Progenitor cell of endocrine pancreas (in vitro differentiated cells): ENCODE measurements around the gene RASL10B. TPM values are rescaled to one million over a fixed set of nuclear protein-coding genes. Genes with fewer than 3 reads are reported as not detected.

Experiments
- DNase-seq: peaks from one replicate; pipeline ENCODE4 v3.0.0; 2021; ENCODE audit warnings: low spot score; ENCODE audit not compliant: unreplicated experiment
- H3K27ac Mint-ChIP-seq: 2 replicates; pipeline ENCODE4 v1.8.0; 2021; ENCODE audit warnings: mild to moderate bottlenecking, moderate library complexity, mixed read lengths
- H3K27me3 Mint-ChIP-seq: 2 replicates; pipeline ENCODE4 v1.8.0; 2021; ENCODE audit warnings: mixed read lengths
- H3K36me3 Mint-ChIP-seq: 2 replicates; pipeline ENCODE4 v1.8.0; 2022; ENCODE audit warnings: mixed read lengths; ENCODE audit not compliant: insufficient read depth
- H3K4me1 Mint-ChIP-seq: 2 replicates; pipeline ENCODE4 v1.8.0; 2021; ENCODE audit warnings: low read depth, mixed read lengths
- H3K4me3 Mint-ChIP-seq: 2 replicates; pipeline ENCODE4 v1.8.0; 2021; ENCODE audit warnings: low read depth, mild to moderate bottlenecking, moderate library complexity, mixed read lengths
- H3K9me3 Mint-ChIP-seq: 2 replicates; pipeline ENCODE4 v1.8.0; 2021; ENCODE audit warnings: low read depth, mixed read lengths
- total RNA-seq: library from RNA; stranded (reverse); gene quantifications from 2 replicates; pipeline ENCODE4 v1.2.1, GENCODE V29; 2021
- TF ChIP-seq, protein P1 (sequence below): fragments of 200-600 bp; sonication (generic); IDR thresholded peaks from one replicate; pipeline ENCODE4 v1.5.0; 2021; ENCODE audit warnings: antibody characterized with exemption, mild to moderate bottlenecking; ENCODE audit not compliant: unreplicated experiment

The RASL10B gene
- total RNA-seq, 1 donor from 2014 or later, result 13.7 TPM

- Mint-ChIP-seq H3K4me1 (peaks cover 1% of the 10 kb centered on the region), H3K27ac (no peak overlapping the region), H3K4me3 (no peak overlapping the region), H3K36me3 (peaks cover 1% of the 10 kb centered on the region), H3K9me3 (no peaks in the 10 kb centered on the region), H3K27me3 (peaks cover 37% of the 10 kb centered on the region)
- TF ChIP-seq, protein P1, sequence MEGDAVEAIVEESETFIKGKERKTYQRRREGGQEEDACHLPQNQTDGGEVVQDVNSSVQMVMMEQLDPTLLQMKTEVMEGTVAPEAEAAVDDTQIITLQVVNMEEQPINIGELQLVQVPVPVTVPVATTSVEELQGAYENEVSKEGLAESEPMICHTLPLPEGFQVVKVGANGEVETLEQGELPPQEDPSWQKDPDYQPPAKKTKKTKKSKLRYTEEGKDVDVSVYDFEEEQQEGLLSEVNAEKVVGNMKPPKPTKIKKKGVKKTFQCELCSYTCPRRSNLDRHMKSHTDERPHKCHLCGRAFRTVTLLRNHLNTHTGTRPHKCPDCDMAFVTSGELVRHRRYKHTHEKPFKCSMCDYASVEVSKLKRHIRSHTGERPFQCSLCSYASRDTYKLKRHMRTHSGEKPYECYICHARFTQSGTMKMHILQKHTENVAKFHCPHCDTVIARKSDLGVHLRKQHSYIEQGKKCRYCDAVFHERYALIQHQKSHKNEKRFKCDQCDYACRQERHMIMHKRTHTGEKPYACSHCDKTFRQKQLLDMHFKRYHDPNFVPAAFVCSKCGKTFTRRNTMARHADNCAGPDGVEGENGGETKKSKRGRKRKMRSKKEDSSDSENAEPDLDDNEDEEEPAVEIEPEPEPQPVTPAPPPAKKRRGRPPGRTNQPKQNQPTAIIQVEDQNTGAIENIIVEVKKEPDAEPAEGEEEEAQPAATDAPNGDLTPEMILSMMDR, result no peak
- DNase-seq, result no peak
These were observed 11.1 kb downstream of the RASL10B start for GRCh38 chr17:35742496-35742895.

DNA sequence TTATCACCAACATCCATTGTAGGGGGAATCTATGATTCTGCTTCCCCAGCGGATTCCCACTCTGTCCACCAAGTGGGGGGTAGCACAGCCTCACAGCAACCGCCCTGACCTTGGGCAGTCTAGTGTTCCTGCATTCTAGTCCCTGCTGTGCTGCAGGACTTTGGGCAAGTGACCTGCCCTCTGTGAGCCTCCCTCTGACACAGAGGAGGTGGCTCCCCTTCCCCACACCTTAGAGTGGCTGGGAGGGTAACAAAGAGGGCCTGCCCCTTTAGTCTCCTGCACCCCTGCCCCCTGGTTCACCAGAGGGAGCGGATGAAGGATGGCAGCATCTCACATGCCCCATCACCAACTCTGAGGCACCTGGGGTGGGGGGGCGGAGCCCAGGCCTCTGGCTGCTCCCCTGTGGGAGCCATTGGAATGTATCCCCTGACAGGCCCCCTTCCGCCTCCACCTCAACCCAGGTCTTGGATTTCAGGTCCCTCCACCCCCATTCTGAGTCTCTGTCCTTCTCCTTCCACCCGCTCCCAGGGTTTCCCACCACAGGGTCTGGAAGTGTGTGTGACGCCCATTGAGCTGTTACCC lies 11.5 kb downstream of the RASL10B start:
- Mint-ChIP-seq H3K9me3 (no peaks in the 10 kb centered on the region), H3K4me3 (no peak overlapping the region), H3K36me3 (peaks cover 1% of the 10 kb centered on the region), H3K27me3 (peaks cover 37% of the 10 kb centered on the region), H3K27ac (no peak overlapping the region), H3K4me1 (peaks cover 1% of the 10 kb centered on the region)
- no peak for DNase-seq
- TF ChIP-seq, protein P1, result no peak

DNA sequence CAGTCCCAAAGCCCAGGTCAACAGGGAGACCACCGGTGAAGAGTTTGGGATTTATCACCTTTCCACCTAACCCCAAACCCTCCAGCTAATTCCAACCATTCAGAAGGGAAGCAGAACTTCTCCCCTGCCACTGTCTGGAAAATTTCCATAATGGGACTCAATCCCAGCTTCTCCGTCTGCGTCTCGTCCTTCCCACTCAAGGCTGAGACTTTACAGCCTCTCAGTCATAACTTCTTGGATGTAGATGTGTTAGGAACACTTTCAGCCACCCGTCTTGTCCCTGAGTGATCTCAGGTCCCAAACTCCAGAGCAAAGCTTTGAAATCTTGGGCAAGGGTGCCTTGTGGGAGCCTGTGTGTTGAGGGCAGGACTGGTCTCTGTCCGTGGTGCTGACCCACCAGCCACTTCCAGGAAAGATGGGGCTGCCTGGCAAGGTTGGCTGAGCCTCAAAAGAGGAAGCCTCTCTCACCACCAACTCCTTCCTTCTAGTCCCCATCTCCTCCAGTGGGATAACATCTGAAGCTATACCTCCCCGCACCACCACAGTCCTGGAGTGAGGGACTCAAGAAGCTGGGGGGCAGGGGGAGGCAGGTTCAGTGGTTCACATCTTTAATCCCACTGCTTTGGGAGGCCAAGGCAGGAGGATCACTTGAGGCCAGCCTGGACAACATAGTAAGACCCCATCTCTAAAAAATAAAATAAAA lies 12.3 kb downstream of the RASL10B start:
- DNase-seq, result peak; percentile 52
- Mint-ChIP-seq H3K4me1 (peaks cover 1% of the 10 kb centered on the region), H3K27ac (no peak overlapping the region), H3K36me3 (peaks cover 1% of the 10 kb centered on the region), H3K9me3 (no peaks in the 10 kb centered on the region), H3K4me3 (no peak overlapping the region), H3K27me3 (peaks cover 42% of the 10 kb centered on the region)
- TF ChIP-seq, protein P1, result no peak

GRCh38 chr17:35744830-35745229 lies 13.4 kb downstream of the RASL10B start:
- H3K4me3 Mint-ChIP-seq, result no peak overlapping the region
- peaks cover 1% of the 10 kb centered on the region for H3K4me1 Mint-ChIP-seq
- DNase-seq, result no peak
- H3K36me3 Mint-ChIP-seq, result no peaks in the 10 kb centered on the region
- no peak overlapping the region for H3K27ac Mint-ChIP-seq
- no peaks in the 10 kb centered on the region for H3K9me3 Mint-ChIP-seq
- TF ChIP-seq, protein P1, result no peak
- peaks cover 45% of the 10 kb centered on the region for H3K27me3 Mint-ChIP-seq

- DNase-seq, result no peak
- no peak overlapping the region for H3K27ac Mint-ChIP-seq
- peaks cover 44% of the 10 kb centered on the region for H3K27me3 Mint-ChIP-seq
- H3K4me3 Mint-ChIP-seq, result no peak overlapping the region
- H3K36me3 Mint-ChIP-seq, result no peaks in the 10 kb centered on the region
- H3K4me1 Mint-ChIP-seq, result peaks cover 3% of the 10 kb centered on the region
- H3K9me3 Mint-ChIP-seq, result no peaks in the 10 kb centered on the region
- TF ChIP-seq, protein P1, result no peak
These were observed 13.8 kb downstream of the RASL10B start for GRCh38 chr17:35745246-35745645.
